Epithelial cell of esophagus (primary cell): Measurements from ENCODE around the gene BABAM2.
"Not testable (repeated sequence)": the region's sequence is repeated elsewhere in the genome, so short reads cannot be mapped to it uniquely, and the experiment has no call there.

ENCODE experiments used
- DNase-seq: peaks from one replicate; pipeline ENCODE4 v3.0.0; 2010; ENCODE audit warnings: low read depth
- H3K4me3 ChIP-seq: 2 replicates; pipeline ENCODE4 v1.5.1; 2011; ENCODE audit warnings: mild to moderate bottlenecking, low read length, control low read depth
- CTCF ChIP-seq: IDR thresholded peaks from 2 replicates; pipeline ENCODE4 v1.5.1; 2011; ENCODE audit warnings: low read depth, mild to moderate bottlenecking, low read length, control low read depth, inconsistent platforms; ENCODE audit not compliant: insufficient read depth; ENCODE audit errors: missing control alignments

The BABAM2 gene

GRCh38 chr2:27875089-27875881 lies 15.2 kb upstream of the BABAM2 start:
- TF ChIP-seq CTCF, result no peak
- peak; percentile 54 for DNase-seq
- no peak overlapping the region for H3K4me3 ChIP-seq

DNA sequence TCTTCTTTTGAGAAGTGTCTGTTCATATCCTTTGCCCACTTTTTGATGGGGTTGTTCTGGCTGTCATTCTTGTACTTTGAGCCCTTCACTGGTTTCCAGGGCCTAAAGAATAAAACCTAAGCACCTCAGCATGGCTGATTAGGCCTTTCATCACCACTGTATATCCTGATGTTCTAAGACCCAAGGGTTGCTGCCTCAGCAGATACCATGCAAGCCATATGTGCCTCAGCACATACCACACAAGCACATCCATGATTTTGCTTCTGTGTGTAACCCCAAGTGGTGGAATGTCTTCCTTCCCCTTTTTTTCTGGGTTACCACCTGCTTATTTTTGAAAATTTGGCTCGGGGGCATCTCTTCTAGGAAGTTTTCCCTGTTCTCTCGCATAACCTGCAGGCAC lies 11.7 kb upstream of the BABAM2 start:
- no peak for TF ChIP-seq CTCF
- no peak overlapping the region for H3K4me3 ChIP-seq
- no peak for DNase-seq

DNA sequence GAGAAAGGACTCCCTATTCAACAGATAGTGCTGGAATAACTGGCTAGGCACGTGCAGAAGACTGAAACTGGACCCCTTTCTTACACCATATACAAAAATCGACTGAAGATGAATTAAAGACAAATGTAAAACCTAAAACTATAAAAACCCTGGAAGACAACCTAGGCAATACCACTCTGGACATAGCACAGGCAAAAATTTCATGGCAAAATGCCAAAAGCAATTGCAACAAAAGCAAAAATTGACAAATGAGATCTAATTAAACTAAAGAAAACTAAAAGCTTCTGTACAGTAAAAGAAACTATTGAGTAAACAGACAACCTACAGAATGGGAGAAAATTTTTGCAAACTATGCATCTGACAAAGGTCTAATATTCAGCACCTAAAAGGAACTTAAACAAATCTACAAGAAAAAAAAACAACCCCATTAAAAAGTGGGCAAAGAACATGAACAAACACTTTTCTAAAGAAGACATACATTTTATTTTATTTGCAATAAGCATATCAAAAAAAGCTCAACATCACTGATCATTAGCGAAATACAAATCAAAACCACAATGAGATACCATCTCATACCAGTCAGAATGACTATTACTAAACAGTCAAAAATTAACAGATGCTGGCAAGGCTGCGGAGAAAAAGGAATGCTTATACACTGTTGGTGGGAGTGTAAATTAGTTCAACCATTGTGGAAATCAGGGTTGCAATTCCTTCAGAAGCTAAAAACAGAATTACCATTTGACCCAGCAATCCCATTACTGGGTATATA lies 8.5 kb upstream of the BABAM2 start:
- not testable (repeated sequence) for H3K4me3 ChIP-seq, DNase-seq

- not testable (repeated sequence) for DNase-seq, H3K4me3 ChIP-seq
Measured at GRCh38 chr2:27882584-27882922, 8.0 kb upstream of the BABAM2 start.

GRCh38 chr2:27884601-27885000 lies 5.9 kb upstream of the BABAM2 start:
- no peak overlapping the region for H3K4me3 ChIP-seq
- TF ChIP-seq CTCF, result no peak
- no peak for DNase-seq

- H3K4me3 ChIP-seq, result no peak overlapping the region
- TF ChIP-seq CTCF, result no peak
- DNase-seq, result peak; percentile 23
Measured at GRCh38 chr2:27885234-27885633, 5.3 kb upstream of the BABAM2 start.

DNA sequence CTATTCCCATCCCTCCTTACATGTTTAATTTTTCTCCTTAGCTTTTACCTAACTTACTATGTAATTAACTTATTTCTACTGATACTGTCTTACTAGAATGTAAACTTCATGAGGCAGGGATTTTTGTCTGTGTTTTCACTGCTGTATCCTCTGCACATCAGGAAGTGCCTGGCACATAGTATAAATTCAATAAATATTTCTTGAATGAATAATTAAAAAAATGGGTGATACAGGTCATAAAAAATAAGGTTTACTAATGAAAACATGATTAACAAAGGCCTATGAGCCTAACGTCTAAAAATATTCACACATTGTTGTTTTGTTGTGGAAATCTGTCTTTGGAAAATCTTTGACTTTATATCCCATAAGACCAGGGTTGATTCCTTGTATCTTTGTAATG lies 4.9 kb upstream of the BABAM2 start:
- TF ChIP-seq CTCF, result no peak
- H3K4me3 ChIP-seq, result no peak overlapping the region
- DNase-seq, result no peak

DNA sequence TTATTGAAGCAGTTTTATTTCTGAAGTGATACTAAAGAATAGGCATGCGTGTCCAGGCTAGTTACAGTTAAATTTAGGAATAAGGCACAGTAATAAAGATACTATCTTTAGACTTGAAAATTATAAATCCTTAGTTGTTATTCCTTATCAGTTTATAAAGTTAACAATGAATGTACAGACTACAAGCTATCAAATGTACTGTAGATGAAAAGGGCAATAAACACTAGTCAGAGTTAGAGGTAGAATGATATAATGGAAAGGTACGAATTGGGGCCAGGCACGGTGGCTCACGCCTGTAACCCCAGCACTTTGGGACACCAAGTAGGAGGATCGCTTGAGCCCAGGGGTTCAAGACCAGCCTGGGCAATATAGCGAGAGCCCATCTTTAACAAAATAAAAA lies 4.2 kb upstream of the BABAM2 start:
- H3K4me3 ChIP-seq, result no peak overlapping the region
- no peak for DNase-seq
- no peak for TF ChIP-seq CTCF
